ENCODE data around the gene PARP16. TPM values are rescaled to one million over a fixed set of nuclear protein-coding genes. Genes with fewer than 3 reads are reported as not detected.

Gene PARP16
- total RNA-seq, 3 donors from 2014 or later (not counting 1 experiment from before 2014, with no cell fraction given): 11.7 to 19.3 (median 16.4) TPM

- no peak overlapping the region for H3K4me3 ChIP-seq (ENCODE audit: low read length)
- 91% methylated on average over 9 of the region's 11 CpGs for WGBS (ENCODE audit: insufficient coverage)
- Mint-ChIP-seq H3K4me1 (no peaks in the 10 kb centered on the region), H3K27ac (no peak overlapping the region), H3K27me3 (ENCODE audit: low read depth in 2 of 2) (peaks cover 0 to 6% of the 10 kb centered on the region in 2 donors), H3K9me3 (no peaks in the 10 kb centered on the region), H3K4me3 (no peak overlapping the region), H3K36me3 (no peaks in the 10 kb centered on the region)
- TF ChIP-seq CTCF (IDR thresholded peaks at IDR 0.05): no peak
- no peaks in the 10 kb centered on the region for H3K27me3 ChIP-seq (ENCODE audit: control insufficient read depth, insufficient read depth, low read length)
- H3K36me3 ChIP-seq (ENCODE audit: control insufficient read depth, insufficient read depth, low read length): no peaks in the 10 kb centered on the region
- intact Hi-C loops (cut with micrococcal nuclease): no loop called here
- no peak overlapping the region for H3K27ac ChIP-seq (ENCODE audit: low read length)
- no peaks in the 10 kb centered on the region for H3K9me3 ChIP-seq (ENCODE audit: control insufficient read depth, insufficient read depth, low read length)
- DNase-seq: no peak
- H3K4me1 ChIP-seq (ENCODE audit: control insufficient read depth, insufficient read depth, low read length): no peaks in the 10 kb centered on the region
- ATAC-seq: no peak
Measured at GRCh38 chr15:65312400-65312916, 25.8 kb upstream of the PARP16 start.

- H3K36me3 ChIP-seq (ENCODE audit: control insufficient read depth, insufficient read depth, low read length): no peaks in the 10 kb centered on the region
- Mint-ChIP-seq H3K27me3 (ENCODE audit: low read depth in 2 of 2) (peaks cover 0 to 6% of the 10 kb centered on the region in 2 donors), H3K4me3 (no peak overlapping the region), H3K9me3 (no peaks in the 10 kb centered on the region), H3K36me3 (no peaks in the 10 kb centered on the region), H3K27ac (no peak overlapping the region), H3K4me1 (peaks cover 0 to under 1% of the 10 kb centered on the region in 2 donors)
- H3K4me3 ChIP-seq (ENCODE audit: low read length): no peak overlapping the region
- no peak for ATAC-seq
- TF ChIP-seq CTCF (IDR thresholded peaks at IDR 0.05): no peak
- H3K9me3 ChIP-seq (ENCODE audit: control insufficient read depth, insufficient read depth, low read length): no peaks in the 10 kb centered on the region
- no peaks in the 10 kb centered on the region for H3K27me3 ChIP-seq (ENCODE audit: control insufficient read depth, insufficient read depth, low read length)
- no peak for DNase-seq
- whole genome bisulfite sequencing (ENCODE audit: insufficient coverage): 25% methylated on average over 3 of the region's 3 CpGs
- intact Hi-C loops (cut with micrococcal nuclease): no loop called here
- no peaks in the 10 kb centered on the region for H3K4me1 ChIP-seq (ENCODE audit: control insufficient read depth, insufficient read depth, low read length)
- H3K27ac ChIP-seq (ENCODE audit: low read length): no peak overlapping the region
Measured at GRCh38 chr15:65311760-65312159, 25.1 kb upstream of the PARP16 start.

- Mint-ChIP-seq H3K4me3 (no peak overlapping the region), H3K4me1 (peaks cover 0 to 8% of the 10 kb centered on the region in 2 donors), H3K36me3 (no peaks in the 10 kb centered on the region), H3K27me3 (ENCODE audit: low read depth in 2 of 2) (peaks cover 0 to 6% of the 10 kb centered on the region in 2 donors), H3K9me3 (no peaks in the 10 kb centered on the region), H3K27ac (no peak overlapping the region)
- DNase-seq (no peak), ATAC-seq (no peak)
- no peaks in the 10 kb centered on the region for H3K9me3 ChIP-seq (ENCODE audit: control insufficient read depth, insufficient read depth, low read length)
- no peak for TF ChIP-seq CTCF (IDR thresholded peaks at IDR 0.05)
- WGBS (ENCODE audit: insufficient coverage): 80% methylated on average over 9 of the region's 10 CpGs
- intact Hi-C loops (cut with micrococcal nuclease): no loop called here
- no peaks in the 10 kb centered on the region for H3K36me3 ChIP-seq (ENCODE audit: control insufficient read depth, insufficient read depth, low read length)
- no peak overlapping the region for H3K4me3 ChIP-seq (ENCODE audit: low read length)
- H3K27me3 ChIP-seq (ENCODE audit: control insufficient read depth, insufficient read depth, low read length): no peaks in the 10 kb centered on the region
- no peak overlapping the region for H3K27ac ChIP-seq (ENCODE audit: low read length)
- no peaks in the 10 kb centered on the region for H3K4me1 ChIP-seq (ENCODE audit: control insufficient read depth, insufficient read depth, low read length)
Measured at GRCh38 chr15:65310431-65311137, 23.9 kb upstream of the PARP16 start.
